GM18498 (cell line): ENCODE data around the gene PDZD2.

Experiments used
- ATAC-seq: cut with Tn5 transposase; IDR thresholded peaks from one replicate; pipeline ENCODE4 v1.9.1; 2021; ENCODE audit warnings: mild to moderate bottlenecking, moderate library complexity; ENCODE audit not compliant: unreplicated experiment

PDZD2 gene

GRCh38 chr5:31860726-31861433, 221.9 kb downstream of the PDZD2 start:
- no peak for ATAC-seq

- no peak for ATAC-seq
Observed at GRCh38 chr5:31861601-31862000, 222.7 kb downstream of the PDZD2 start.

- no peak for ATAC-seq
Observed at GRCh38 chr5:31863991-31864411, 225.1 kb downstream of the PDZD2 start.

- no peak for ATAC-seq
Observed at GRCh38 chr5:31866166-31866565, 227.2 kb downstream of the PDZD2 start.

- no peak for ATAC-seq
Observed at GRCh38 chr5:31867219-31867618, 228.3 kb downstream of the PDZD2 start.

- ATAC-seq = no peak
Observed at GRCh38 chr5:31880449-31880848, 241.5 kb downstream of the PDZD2 start.

- ATAC-seq = no peak
Observed at GRCh38 chr5:31884896-31885295, 246.0 kb downstream of the PDZD2 start.

GRCh38 chr5:31886206-31886605, 247.3 kb downstream of the PDZD2 start:
- ATAC-seq = no peak

- ATAC-seq = no peak
Observed at GRCh38 chr5:31887556-31887955, 248.6 kb downstream of the PDZD2 start.

- no peak for ATAC-seq
Observed at GRCh38 chr5:31888564-31888963, 249.6 kb downstream of the PDZD2 start.

- no peak for ATAC-seq
Observed at GRCh38 chr5:31889001-31889561, 250.2 kb downstream of the PDZD2 start.

GRCh38 chr5:31890046-31890445, 251.1 kb downstream of the PDZD2 start:
- ATAC-seq = no peak

GRCh38 chr5:31894141-31894540, 255.2 kb downstream of the PDZD2 start:
- ATAC-seq = no peak

- ATAC-seq = no peak
Observed at GRCh38 chr5:31895199-31895820, 256.4 kb downstream of the PDZD2 start.

GRCh38 chr5:31898036-31898632, 259.2 kb downstream of the PDZD2 start:
- ATAC-seq = no peak

GRCh38 chr5:31900296-31900865, 261.4 kb downstream of the PDZD2 start:
- no peak for ATAC-seq

GRCh38 chr5:31901807-31902530, 263.0 kb downstream of the PDZD2 start:
- ATAC-seq = no peak

GRCh38 chr5:31908396-31908795, 269.5 kb downstream of the PDZD2 start:
- no peak for ATAC-seq

- ATAC-seq = no peak
Observed at GRCh38 chr5:31909073-31909472, 270.1 kb downstream of the PDZD2 start.

GRCh38 chr5:31911291-31912265, 272.6 kb downstream of the PDZD2 start:
- ATAC-seq = no peak
